ENCODE data around the gene MVB12B. TPM values are rescaled to one million over a fixed set of nuclear protein-coding genes. Genes with fewer than 3 reads are reported as not detected.

Gene MVB12B
- total and polyA plus RNA-seq, 2 of the 13 experiments (the other 11 are each of a cell fraction or from before 2014, with no cell fraction given), result 12.1 to 30.1 TPM

GRCh38 chr9:126335837-126336735 is 9.5 kb downstream of the MVB12B start (continued):
- 0 out of 2 replicates have a peak, but pooled peaks have one; percentile 42 for TF ChIP-seq ZNF354B (CRISPR knock-in tag; IDR thresholded peaks at IDR 0.05)
- TF ChIP-seq PATZ1 (CRISPR knock-in tag; IDR thresholded peaks at IDR 0.05), result peak; percentile 36; the same call in 1 of the 2 replicates
- TF ChIP-seq CBFB (CRISPR knock-in tag; IDR thresholded peaks at IDR 0.05), result no peak
- no peak for TF ChIP-seq SKI (IDR thresholded peaks at IDR 0.05; ENCODE audit: partially characterized antibody)
- no peak for TF ChIP-seq ZSCAN30 (CRISPR knock-in tag; IDR thresholded peaks at IDR 0.05)
- 0 out of 2 replicates have a peak, but pooled peaks have one; percentile 12 for TF ChIP-seq ZBTB33 (CRISPR knock-in tag; IDR thresholded peaks at IDR 0.05)
- TF ChIP-seq CTCF (CRISPR knock-in tag; IDR thresholded peaks at IDR 0.05), result peak; percentile 81
- no peak for TF ChIP-seq ZNF558 (CRISPR knock-in tag; IDR thresholded peaks at IDR 0.05; ENCODE audit: borderline replicate concordance)
- TF ChIP-seq ZNF646 (CRISPR knock-in tag; IDR thresholded peaks at IDR 0.05), result 0 out of 2 replicates have a peak, but pooled peaks have one; percentile 72
